ENCODE measurements around the gene ADAMTS6.

Gene ADAMTS6

GRCh38 chr5:65100911-65101631, 380.6 kb downstream of the ADAMTS6 start:
- peak; percentile 9 for DNase-seq

Data from NCI-H187 treated with DMSO at 0.1 percent for 48 hours (cell line).